ENCODE results near the gene TRAPPC3. TPM values are rescaled to one million over a fixed set of nuclear protein-coding genes. Genes with fewer than 3 reads are reported as not detected.

The TRAPPC3 gene
- total and polyA plus RNA-seq, 9 of the 15 experiments (the other 6 are each of a cell fraction or from before 2014, with no cell fraction given), result 20.6 to 141 (median 112) TPM

- TF ChIP-seq THRB (CRISPR knock-in tag; conservative IDR thresholded peaks at IDR 0.05), result no peak
- no peak for TF ChIP-seq ETV6 (IDR thresholded peaks at IDR 0.05; ENCODE audit: borderline replicate concordance in 1 of 2, low read depth in 2 of 2, low read length in 1 of 2)
- TF ChIP-seq ETV6 (CRISPR knock-in tag; IDR thresholded peaks at IDR 0.05; ENCODE audit: borderline replicate concordance), result no peak
- no peak for TF ChIP-seq ZNF561 (CRISPR knock-in tag; conservative IDR thresholded peaks at IDR 0.05)
- TF ChIP-seq FOXJ3 (CRISPR knock-in tag; IDR thresholded peaks at IDR 0.05), result no peak
- no peak for TF ChIP-seq HNRNPUL1 (IDR thresholded peaks at IDR 0.05; ENCODE audit: low read length)
- TF ChIP-seq ZNF699 (CRISPR knock-in tag; IDR thresholded peaks at IDR 0.05; ENCODE audit: insufficient replicate concordance), result no peak
- no peak for TF ChIP-seq RNF219 (CRISPR knock-in tag; IDR thresholded peaks at IDR 0.05)
- TF ChIP-seq DPF2 (IDR thresholded peaks at IDR 0.05), result peak; percentile 41; the same call in 1 of the 2 replicates
- TF ChIP-seq GTF2F1 (IDR thresholded peaks at IDR 0.05; ENCODE audit: low read depth, low read length), result no peak
- TF ChIP-seq MYC (IDR thresholded peaks at IDR 0.05; ENCODE audit: low read depth, low read length), result no peak
- no peak for TF ChIP-seq MYC (CRISPR knock-in tag; IDR thresholded peaks at IDR 0.05; ENCODE audit: borderline replicate concordance, low read depth)
- TF ChIP-seq ZNF586 (CRISPR knock-in tag; conservative IDR thresholded peaks at IDR 0.05), result no peak
- TF ChIP-seq ARID1B (IDR thresholded peaks at IDR 0.05), result no peak; the same call in 1 of the 2 replicates
- no peak for TF ChIP-seq ETV1 (tag; conservative IDR thresholded peaks at IDR 0.05; ENCODE audit: low read depth)
- no peak for TF ChIP-seq RAD51 (IDR thresholded peaks at IDR 0.05; ENCODE audit: borderline replicate concordance, low read depth)
- no peak for TF ChIP-seq ZNF224 (CRISPR knock-in tag; IDR thresholded peaks at IDR 0.05)
- TF ChIP-seq MAFK (IDR thresholded peaks at IDR 0.05; ENCODE audit: low read length), result no peak
- TF ChIP-seq SMC3 (conservative IDR thresholded peaks at IDR 0.05; ENCODE audit: insufficient read depth, low read depth, low read length), result peak; percentile 99
- TF ChIP-seq STAT5A (IDR thresholded peaks at IDR 0.05; ENCODE audit: borderline replicate concordance, low read length), result no peak
- TF ChIP-seq BHLHE40 (IDR thresholded peaks at IDR 0.05; ENCODE audit: low read length), result peak; percentile 40; the same call in 1 of the 2 replicates
- TF ChIP-seq RHOXF2B (CRISPR knock-in tag; conservative IDR thresholded peaks at IDR 0.05), result no peak
- no peak for TF ChIP-seq MCM2 (IDR thresholded peaks at IDR 0.05; ENCODE audit: low read depth)
- no peak for TF ChIP-seq HOMEZ (CRISPR knock-in tag; IDR thresholded peaks at IDR 0.05)
Measured at GRCh38 chr1:36187800-36188593, 38.7 kb upstream of the TRAPPC3 start (continued).

Measured in K562 (cell line).